ENCODE data around the gene TXNDC5.

Gene TXNDC5

GRCh38 chr6:7910654-7911344 lies at the start of gene TXNDC5:
Gene TXNDC5, minus strand, starts transcription at chr6:7910788. Its CDS starts 12 bp downstream, at chr6:7910776.
- Histone ChIP-seq H3K9me3 (no peaks in the 10 kb centered on the region), H3K27me3 (no peaks in the 10 kb centered on the region), H3K27ac (peak within 1 kb of the TSS; percentile 77 to 78), H3K4me1 (peaks cover 0 to 23% (median 14%) of the 10 kb centered on the region in 4 donors), H3K36me3 (no peaks in the 10 kb centered on the region), H3K4me3 (peak within 1 kb of the TSS; percentile 68 to 86)
- intact Hi-C loops (cut with DNase I; ENCODE audit: low total_unique reads): loop anchor here (10.0 kb wide), 1 partner anchor 154 kb away; the partner anchor contains the start of gene BLOC1S5
- TF ChIP-seq, protein P1, sequence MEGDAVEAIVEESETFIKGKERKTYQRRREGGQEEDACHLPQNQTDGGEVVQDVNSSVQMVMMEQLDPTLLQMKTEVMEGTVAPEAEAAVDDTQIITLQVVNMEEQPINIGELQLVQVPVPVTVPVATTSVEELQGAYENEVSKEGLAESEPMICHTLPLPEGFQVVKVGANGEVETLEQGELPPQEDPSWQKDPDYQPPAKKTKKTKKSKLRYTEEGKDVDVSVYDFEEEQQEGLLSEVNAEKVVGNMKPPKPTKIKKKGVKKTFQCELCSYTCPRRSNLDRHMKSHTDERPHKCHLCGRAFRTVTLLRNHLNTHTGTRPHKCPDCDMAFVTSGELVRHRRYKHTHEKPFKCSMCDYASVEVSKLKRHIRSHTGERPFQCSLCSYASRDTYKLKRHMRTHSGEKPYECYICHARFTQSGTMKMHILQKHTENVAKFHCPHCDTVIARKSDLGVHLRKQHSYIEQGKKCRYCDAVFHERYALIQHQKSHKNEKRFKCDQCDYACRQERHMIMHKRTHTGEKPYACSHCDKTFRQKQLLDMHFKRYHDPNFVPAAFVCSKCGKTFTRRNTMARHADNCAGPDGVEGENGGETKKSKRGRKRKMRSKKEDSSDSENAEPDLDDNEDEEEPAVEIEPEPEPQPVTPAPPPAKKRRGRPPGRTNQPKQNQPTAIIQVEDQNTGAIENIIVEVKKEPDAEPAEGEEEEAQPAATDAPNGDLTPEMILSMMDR (IDR thresholded peaks at IDR 0.05): no peak
- DNase-seq: peak; percentile 69 to 89

DNA sequence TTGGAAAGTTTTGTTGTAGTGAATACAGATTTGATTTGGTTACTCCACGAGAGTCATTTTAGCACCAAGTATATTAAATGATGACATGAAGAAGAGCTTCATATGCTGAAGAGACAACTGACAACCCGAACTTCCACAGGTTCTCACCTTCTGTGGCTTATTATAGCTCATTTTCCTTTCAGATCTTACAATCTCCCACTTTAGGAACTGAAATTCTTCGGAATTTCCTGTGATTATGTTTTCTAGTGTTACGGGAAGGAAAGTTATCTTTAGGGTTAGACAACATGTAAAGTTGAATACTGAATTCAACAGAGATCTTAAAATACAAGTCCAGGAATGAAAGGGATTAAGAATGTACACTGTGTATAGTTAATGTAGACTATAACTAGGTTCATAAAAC lies 49.6 kb upstream of the TXNDC5 start:
- Histone ChIP-seq H3K27ac (no peak overlapping the region), H3K27me3 (no peaks in the 10 kb centered on the region), H3K36me3 (no peaks in the 10 kb centered on the region), H3K4me3 (no peak overlapping the region), H3K4me1 (no peaks in the 10 kb centered on the region), H3K9me3 (no peaks in the 10 kb centered on the region)
- TF ChIP-seq, protein P1 (IDR thresholded peaks at IDR 0.05): no peak
- intact Hi-C loops (cut with DNase I; ENCODE audit: low total_unique reads): no loop called here
- DNase-seq: no peak

DNA sequence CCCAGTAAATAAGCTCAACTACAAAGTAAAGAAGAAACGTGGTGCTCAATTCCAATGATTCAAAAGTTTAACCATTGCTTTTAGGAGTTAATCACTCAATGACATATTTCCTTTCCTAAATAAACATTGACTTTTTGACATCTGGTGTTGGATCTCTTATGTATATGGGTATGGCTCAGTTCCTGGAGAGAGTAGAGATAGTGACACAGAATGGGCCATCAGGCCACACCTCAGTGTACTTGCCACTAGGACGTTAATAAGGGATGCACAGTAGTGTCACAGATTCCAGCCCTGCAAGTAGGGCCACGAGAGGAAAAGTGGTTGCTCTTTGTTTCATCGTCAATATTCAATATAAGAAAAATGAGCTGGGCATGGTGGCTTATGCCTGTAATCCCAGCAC lies 48.9 kb upstream of the TXNDC5 start:
- intact Hi-C loops (cut with DNase I; ENCODE audit: low total_unique reads): no loop called here
- H3K27ac ChIP-seq: no peak overlapping the region
- no peaks in the 10 kb centered on the region for H3K4me1 ChIP-seq
- H3K27me3 ChIP-seq: no peaks in the 10 kb centered on the region
- DNase-seq: no peak
- H3K36me3 ChIP-seq: no peaks in the 10 kb centered on the region
- TF ChIP-seq, protein P1 (IDR thresholded peaks at IDR 0.05): no peak
- no peak overlapping the region for H3K4me3 ChIP-seq
- H3K9me3 ChIP-seq: no peaks in the 10 kb centered on the region

DNA sequence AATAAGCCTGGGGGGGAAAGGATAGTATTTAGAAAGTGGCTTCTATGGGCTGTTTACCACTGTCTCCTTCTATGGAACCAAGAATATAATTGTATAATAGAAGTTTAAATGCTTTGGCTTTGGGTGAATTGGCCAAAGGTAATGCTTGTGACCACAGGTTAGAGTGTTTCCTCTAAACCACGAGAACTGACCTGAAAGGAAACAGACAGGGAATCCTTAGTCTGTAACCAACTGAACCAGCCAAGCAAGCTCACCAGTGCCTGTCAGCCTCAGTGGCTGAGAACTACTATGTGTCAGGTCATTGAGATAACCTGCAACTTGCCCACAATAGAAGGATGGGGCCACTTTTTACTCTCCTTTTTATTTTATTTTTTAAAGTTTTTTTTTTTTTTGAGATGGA lies 47.9 kb upstream of the TXNDC5 start:
- TF ChIP-seq, protein P1 (IDR thresholded peaks at IDR 0.05): no peak
- DNase-seq: no peak
- intact Hi-C loops (cut with DNase I; ENCODE audit: low total_unique reads): no loop called here
- H3K27me3 ChIP-seq: no peaks in the 10 kb centered on the region
- H3K9me3 ChIP-seq: no peaks in the 10 kb centered on the region
- no peak overlapping the region for H3K27ac ChIP-seq
- H3K4me3 ChIP-seq: no peak overlapping the region
- no peaks in the 10 kb centered on the region for H3K4me1 ChIP-seq
- no peaks in the 10 kb centered on the region for H3K36me3 ChIP-seq

DNA sequence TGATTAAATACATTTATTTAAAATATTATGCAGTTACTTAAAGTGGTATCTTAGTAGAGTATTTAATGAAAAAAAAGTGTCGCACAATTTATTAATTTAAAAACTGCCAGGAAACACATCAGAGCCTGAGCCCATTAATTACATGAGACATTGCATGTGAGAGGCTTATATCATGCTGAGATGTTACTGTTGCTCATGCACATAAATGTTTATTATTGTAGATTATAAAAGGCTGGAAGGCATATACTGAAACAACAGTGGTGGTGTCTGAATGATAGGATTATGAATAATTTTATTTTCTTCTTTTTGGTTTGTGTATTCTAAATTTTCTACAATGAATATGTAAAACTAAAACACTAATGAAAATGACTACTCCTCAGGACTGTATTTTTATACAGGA lies 45.7 kb upstream of the TXNDC5 start:
- H3K9me3 ChIP-seq: no peaks in the 10 kb centered on the region
- TF ChIP-seq, protein P1 (IDR thresholded peaks at IDR 0.05): no peak
- no peak overlapping the region for H3K27ac ChIP-seq
- H3K4me3 ChIP-seq: no peak overlapping the region
- no peak for DNase-seq
- H3K27me3 ChIP-seq: no peaks in the 10 kb centered on the region
- no peaks in the 10 kb centered on the region for H3K4me1 ChIP-seq
- no peaks in the 10 kb centered on the region for H3K36me3 ChIP-seq
- intact Hi-C loops (cut with DNase I; ENCODE audit: low total_unique reads): no loop called here
